Measurements from ENCODE around the gene PUDP. TPM values are rescaled to one million over a fixed set of nuclear protein-coding genes. Genes with fewer than 3 reads are reported as not detected.

PUDP gene
- total RNA-seq, 1 experiment from 2014 or later = 41.2 TPM

DNA sequence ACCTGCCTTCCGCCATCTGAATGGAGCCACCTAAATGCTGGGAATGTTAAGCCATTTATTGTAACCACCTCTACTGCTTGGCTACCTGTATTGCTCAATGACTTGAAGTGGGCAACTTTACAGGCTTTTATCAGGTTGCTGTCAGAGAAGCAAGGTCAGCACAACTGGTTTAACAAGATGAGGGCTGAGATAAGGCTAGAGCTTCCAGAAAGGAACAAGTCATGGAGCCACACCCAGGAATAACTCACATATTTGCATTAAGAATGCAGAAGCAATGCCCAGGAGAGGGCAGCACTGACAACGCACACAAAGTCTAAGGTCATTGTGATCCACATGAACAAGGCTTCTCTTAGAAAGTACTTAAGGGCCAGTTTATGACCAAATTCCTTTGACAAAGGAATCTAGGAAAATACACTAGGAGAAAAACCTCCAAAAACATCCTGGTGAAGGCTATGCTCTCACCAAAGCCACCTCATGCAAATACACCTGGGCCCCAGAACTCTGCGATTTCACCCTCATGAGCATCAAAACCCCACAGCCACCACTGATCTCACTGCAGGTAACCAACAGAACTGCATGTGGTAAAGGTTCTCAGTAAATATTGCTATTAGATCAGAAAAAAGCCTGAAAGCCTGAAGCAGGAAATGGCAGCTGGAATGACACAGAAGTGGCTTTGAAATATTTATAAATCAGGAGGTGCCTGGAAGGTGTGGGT lies 15.5 kb downstream of the PUDP start:
- peak; percentile 80 for DNase-seq

DNA sequence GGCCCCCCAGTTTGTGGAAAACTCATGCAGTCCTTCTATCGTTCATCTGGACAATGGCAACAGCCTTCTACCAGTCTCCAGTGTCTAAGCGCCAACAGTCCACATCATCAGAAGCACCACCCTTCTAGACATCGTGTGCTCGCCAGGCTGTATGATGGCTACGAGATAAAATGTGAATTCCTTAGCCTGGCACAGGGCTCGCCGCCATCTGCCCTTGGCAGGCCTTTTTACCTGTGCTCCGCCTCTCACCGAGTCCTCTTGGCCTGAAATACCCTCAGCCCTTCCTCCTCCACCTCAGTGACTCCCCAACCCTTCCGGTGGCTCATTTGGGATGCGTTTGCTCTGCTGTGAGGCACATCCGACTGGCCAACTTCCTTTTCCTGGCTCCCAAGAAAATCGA lies 16.3 kb downstream of the PUDP start:
- Histone ChIP-seq H3K9ac (ENCODE audit: low read length) (no peak overlapping the region), H3K4me1 (ENCODE audit: low read length) (peaks cover 60% of the 10 kb centered on the region), H2AFZ (ENCODE audit: low read length) (no peak overlapping the region), H3K36me3 (ENCODE audit: insufficient read depth, low read length) (no peaks in the 10 kb centered on the region), H3K9me2 (replicated peaks; ENCODE audit: insufficient read depth, low read length) (no peaks in the 10 kb centered on the region), H3K9me3 (ENCODE audit: low read length) (no peaks in the 10 kb centered on the region), H3K4me3 (ENCODE audit: low read length) (no peak overlapping the region), H3K79me2 (ENCODE audit: low read length) (peaks cover 98% of the 10 kb centered on the region), H3K4me2 (ENCODE audit: low read depth, low read length, poor library complexity, severe bottlenecking) (no peak overlapping the region), H4K20me1 (ENCODE audit: insufficient read depth, low read depth, low read length) (no peaks in the 10 kb centered on the region), H3K27ac (ENCODE audit: low read length) (no peak overlapping the region), H3K27me3 (ENCODE audit: low read length) (no peaks in the 10 kb centered on the region)
- DNase-seq = no peak

More for the DNA sequence above, 15.5 kb downstream of the PUDP start:
- Histone ChIP-seq H3K27me3 (ENCODE audit: low read length) (no peaks in the 10 kb centered on the region), H3K4me1 (ENCODE audit: low read length) (peaks cover 54% of the 10 kb centered on the region), H3K36me3 (ENCODE audit: insufficient read depth, low read length) (no peaks in the 10 kb centered on the region), H3K27ac (ENCODE audit: low read length) (peak overlapping the region; percentile 81), H2AFZ (ENCODE audit: low read length) (no peak overlapping the region), H3K9me3 (ENCODE audit: low read length) (no peaks in the 10 kb centered on the region), H3K4me3 (ENCODE audit: low read length) (no peak overlapping the region), H4K20me1 (ENCODE audit: insufficient read depth, low read depth, low read length) (no peaks in the 10 kb centered on the region), H3K9ac (ENCODE audit: low read length) (peak overlapping the region; percentile 54), H3K9me2 (replicated peaks; ENCODE audit: insufficient read depth, low read length) (no peaks in the 10 kb centered on the region), H3K79me2 (ENCODE audit: low read length) (peaks cover 94% of the 10 kb centered on the region), H3K4me2 (ENCODE audit: low read depth, low read length, poor library complexity, severe bottlenecking) (peak overlapping the region; percentile 51)

DNA sequence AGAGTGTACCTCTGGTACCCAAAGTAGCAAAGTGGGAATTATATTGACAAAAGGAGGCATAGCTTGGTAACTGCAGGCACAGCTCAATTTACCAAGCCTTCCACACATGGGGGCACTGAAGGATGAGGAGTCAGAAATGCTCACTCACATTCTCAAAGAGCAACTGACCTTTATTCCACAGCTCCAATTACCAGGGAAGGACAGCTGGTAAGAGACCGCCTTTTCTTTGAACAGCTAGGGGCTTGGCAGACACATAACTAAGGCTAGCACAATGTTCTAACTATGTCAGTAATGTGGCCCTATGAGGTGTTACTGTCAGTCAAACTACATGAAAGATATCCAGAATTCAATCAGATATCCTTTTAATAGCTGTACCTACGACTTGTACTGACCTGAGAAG lies 20.9 kb downstream of the PUDP start:
- Histone ChIP-seq H3K4me3 (ENCODE audit: low read length) (no peak overlapping the region), H3K9ac (ENCODE audit: low read length) (no peak overlapping the region), H3K27ac (ENCODE audit: low read length) (peak overlapping the region; percentile 54), H3K9me3 (ENCODE audit: low read length) (no peaks in the 10 kb centered on the region), H3K4me2 (ENCODE audit: low read depth, low read length, poor library complexity, severe bottlenecking) (no peak overlapping the region), H2AFZ (ENCODE audit: low read length) (no peak overlapping the region), H3K79me2 (ENCODE audit: low read length) (peaks cover 95% of the 10 kb centered on the region), H3K36me3 (ENCODE audit: insufficient read depth, low read length) (peaks cover 8% of the 10 kb centered on the region; the same call in 1 of the 2 replicates), H4K20me1 (ENCODE audit: insufficient read depth, low read depth, low read length) (no peaks in the 10 kb centered on the region), H3K9me2 (replicated peaks; ENCODE audit: insufficient read depth, low read length) (no peaks in the 10 kb centered on the region), H3K4me1 (ENCODE audit: low read length) (peaks cover 38% of the 10 kb centered on the region), H3K27me3 (ENCODE audit: low read length) (no peaks in the 10 kb centered on the region)
- no peak for DNase-seq

DNA sequence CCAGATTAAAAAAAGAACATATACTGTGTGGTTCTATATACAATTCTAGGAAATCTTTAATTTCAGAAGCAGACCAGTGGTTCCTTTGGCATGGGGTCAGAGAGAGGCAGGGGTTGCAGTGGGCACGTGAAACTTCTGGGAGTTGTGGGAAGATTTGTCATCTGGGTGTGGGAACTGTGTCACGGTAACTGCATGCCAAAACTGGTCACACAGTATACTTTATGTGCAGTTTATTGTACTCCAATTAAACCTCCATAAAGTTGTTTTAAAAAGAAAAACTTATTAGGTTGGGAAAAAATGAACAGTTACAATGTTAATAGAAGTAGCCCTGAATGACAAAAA lies 27.1 kb downstream of the PUDP start:
- H3K79me2 ChIP-seq (ENCODE audit: low read length) = peaks cover 96% of the 10 kb centered on the region
- H3K27ac ChIP-seq (ENCODE audit: low read length) = peak overlapping the region; percentile 100
- H2AFZ ChIP-seq (ENCODE audit: low read length) = no peak overlapping the region
- peak overlapping the region; percentile 20; the same call in 1 of the 2 replicates for H3K9ac ChIP-seq (ENCODE audit: low read length)
- peak overlapping the region; percentile 1 for H3K4me2 ChIP-seq (ENCODE audit: low read depth, low read length, poor library complexity, severe bottlenecking)
- no peak overlapping the region for H3K4me3 ChIP-seq (ENCODE audit: low read length)
- no peak for DNase-seq
- H3K36me3 ChIP-seq (ENCODE audit: insufficient read depth, low read length) = peaks cover 15% of the 10 kb centered on the region; the same call in 1 of the 2 replicates
- no peaks in the 10 kb centered on the region for H4K20me1 ChIP-seq (ENCODE audit: insufficient read depth, low read depth, low read length)
- H3K4me1 ChIP-seq (ENCODE audit: low read length) = peaks cover 86% of the 10 kb centered on the region
- H3K27me3 ChIP-seq (ENCODE audit: low read length) = no peaks in the 10 kb centered on the region
- H3K9me2 ChIP-seq (replicated peaks; ENCODE audit: insufficient read depth, low read length) = no peaks in the 10 kb centered on the region
- no peaks in the 10 kb centered on the region for H3K9me3 ChIP-seq (ENCODE audit: low read length)

DNA sequence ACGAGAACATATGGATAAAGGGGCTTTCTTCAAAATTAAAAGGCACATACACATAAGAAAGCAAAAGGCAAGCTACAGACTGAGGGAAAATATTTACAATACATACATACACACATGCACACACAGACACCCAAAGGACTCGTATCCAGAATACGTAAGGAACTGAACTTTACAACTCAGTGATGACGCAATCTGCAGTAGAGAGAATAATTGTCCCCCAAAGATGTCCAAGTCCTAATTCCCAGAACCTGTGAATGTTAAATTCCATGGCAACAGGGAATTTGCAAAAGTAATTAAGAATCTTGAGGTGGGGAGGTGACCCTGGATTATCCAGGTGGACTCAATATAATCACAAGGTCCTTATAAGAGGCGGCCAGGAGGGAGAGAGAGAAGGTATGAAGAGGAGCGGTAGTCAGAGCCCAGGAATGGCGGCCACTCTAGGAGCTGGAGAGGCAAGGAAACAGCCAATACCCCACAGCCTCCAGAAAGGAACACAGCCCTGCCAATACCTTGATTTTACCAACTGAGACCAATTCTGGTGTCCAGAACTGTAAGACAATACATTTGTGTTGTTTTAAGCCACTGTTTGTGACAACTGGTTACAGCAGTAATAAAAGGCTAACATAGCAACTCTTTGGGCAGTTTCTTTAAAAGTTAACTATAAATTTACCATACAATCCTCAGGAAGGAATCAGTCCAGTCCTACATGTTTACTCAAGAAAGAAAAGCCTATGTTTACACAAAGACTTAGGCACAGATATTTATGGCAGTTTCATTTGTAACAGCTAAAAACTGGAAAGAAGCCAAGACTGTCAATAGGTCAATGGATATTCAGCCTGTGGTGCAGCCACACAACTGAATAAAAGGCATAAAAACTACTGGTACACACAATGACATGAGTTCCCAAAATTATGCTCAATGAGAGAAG lies 27.7 kb downstream of the PUDP start:
- Histone ChIP-seq H3K4me2 (ENCODE audit: low read depth, low read length, poor library complexity, severe bottlenecking) (peak overlapping the region; percentile 61), H3K4me1 (ENCODE audit: low read length) (peaks cover 93% of the 10 kb centered on the region), H3K27ac (ENCODE audit: low read length) (peak overlapping the region; percentile 100), H4K20me1 (ENCODE audit: insufficient read depth, low read depth, low read length) (no peaks in the 10 kb centered on the region), H3K4me3 (ENCODE audit: low read length) (no peak overlapping the region), H3K9me2 (replicated peaks; ENCODE audit: insufficient read depth, low read length) (no peaks in the 10 kb centered on the region), H3K79me2 (ENCODE audit: low read length) (peaks cover 94% of the 10 kb centered on the region), H3K9ac (ENCODE audit: low read length) (peak overlapping the region; percentile 55), H2AFZ (ENCODE audit: low read length) (no peak overlapping the region), H3K27me3 (ENCODE audit: low read length) (no peaks in the 10 kb centered on the region), H3K36me3 (ENCODE audit: insufficient read depth, low read length) (peaks cover 12% of the 10 kb centered on the region; the same call in 1 of the 2 replicates), H3K9me3 (ENCODE audit: low read length) (no peaks in the 10 kb centered on the region)
- DNase-seq = no peak

DNA sequence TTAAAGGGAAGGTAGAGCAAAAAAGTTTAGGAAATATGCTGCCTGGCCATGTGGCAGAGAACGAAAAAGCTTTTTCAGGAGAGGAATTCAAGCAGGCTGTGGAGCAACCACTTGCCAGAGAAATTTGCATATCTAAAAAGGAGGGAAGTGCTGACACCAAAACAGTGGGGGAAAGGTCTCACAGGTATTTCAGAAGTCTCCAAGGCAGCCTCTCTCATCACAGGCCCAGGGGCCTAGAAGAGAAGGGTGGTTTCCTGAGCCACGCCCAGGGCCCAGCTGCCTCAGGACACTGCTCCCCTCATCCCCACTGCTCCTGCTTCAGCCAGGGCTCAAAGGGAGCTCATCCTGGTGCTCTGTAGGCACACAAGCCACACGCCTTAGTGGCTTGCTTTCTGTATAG lies 30.4 kb downstream of the PUDP start:
- Histone ChIP-seq H4K20me1 (ENCODE audit: insufficient read depth, low read depth, low read length) (no peaks in the 10 kb centered on the region), H3K4me3 (ENCODE audit: low read length) (peak overlapping the region; percentile 25; the same call in 1 of the 2 replicates), H3K9me3 (ENCODE audit: low read length) (no peaks in the 10 kb centered on the region), H3K36me3 (ENCODE audit: insufficient read depth, low read length) (peaks cover 11% of the 10 kb centered on the region; the same call in 1 of the 2 replicates), H3K4me2 (ENCODE audit: low read depth, low read length, poor library complexity, severe bottlenecking) (peak overlapping the region; percentile 61), H3K79me2 (ENCODE audit: low read length) (peaks cover 88% of the 10 kb centered on the region), H3K9me2 (replicated peaks; ENCODE audit: insufficient read depth, low read length) (no peaks in the 10 kb centered on the region), H3K4me1 (ENCODE audit: low read length) (peaks cover 100% of the 10 kb centered on the region), H2AFZ (ENCODE audit: low read length) (no peak overlapping the region), H3K27me3 (ENCODE audit: low read length) (no peaks in the 10 kb centered on the region), H3K27ac (ENCODE audit: low read length) (peak overlapping the region; percentile 100), H3K9ac (ENCODE audit: low read length) (peak overlapping the region; percentile 55)
- DNase-seq = peak; percentile 83

DNA sequence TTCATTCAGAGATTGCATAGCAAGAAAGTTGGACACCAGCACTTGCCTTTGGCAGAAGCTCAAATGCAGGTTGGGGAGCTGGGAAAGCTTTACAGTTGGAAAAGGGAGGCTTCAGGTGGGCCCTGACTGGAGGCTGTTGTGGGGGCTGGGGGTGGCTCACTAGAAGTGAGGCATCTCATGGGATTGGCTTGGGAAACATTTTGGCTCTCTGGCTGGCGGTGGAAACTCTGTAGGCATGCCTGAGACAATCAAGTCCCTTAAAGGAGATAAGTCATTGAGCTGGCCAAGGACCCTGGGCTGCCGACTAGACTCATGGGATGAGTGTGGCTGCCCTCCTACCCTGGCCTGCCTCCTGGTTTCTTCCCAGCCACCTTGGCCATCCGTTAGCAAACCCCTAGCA lies 31.9 kb downstream of the PUDP start:
- DNase-seq = no peak
- H3K36me3 ChIP-seq (ENCODE audit: insufficient read depth, low read length) = peaks cover 11% of the 10 kb centered on the region; the same call in 1 of the 2 replicates
- H2AFZ ChIP-seq (ENCODE audit: low read length) = no peak overlapping the region
- no peaks in the 10 kb centered on the region for H3K9me3 ChIP-seq (ENCODE audit: low read length)
- H4K20me1 ChIP-seq (ENCODE audit: insufficient read depth, low read depth, low read length) = no peaks in the 10 kb centered on the region
- H3K4me1 ChIP-seq (ENCODE audit: low read length) = peaks cover 100% of the 10 kb centered on the region
- peak overlapping the region; percentile 17; the same call in 1 of the 2 replicates for H3K9ac ChIP-seq (ENCODE audit: low read length)
- H3K27me3 ChIP-seq (ENCODE audit: low read length) = no peaks in the 10 kb centered on the region
- no peaks in the 10 kb centered on the region for H3K9me2 ChIP-seq (replicated peaks; ENCODE audit: insufficient read depth, low read length)
- no peak overlapping the region for H3K4me2 ChIP-seq (ENCODE audit: low read depth, low read length, poor library complexity, severe bottlenecking)
- peaks cover 73% of the 10 kb centered on the region for H3K79me2 ChIP-seq (ENCODE audit: low read length)
- no peak overlapping the region for H3K4me3 ChIP-seq (ENCODE audit: low read length)
- H3K27ac ChIP-seq (ENCODE audit: low read length) = peak overlapping the region; percentile 100

DNA sequence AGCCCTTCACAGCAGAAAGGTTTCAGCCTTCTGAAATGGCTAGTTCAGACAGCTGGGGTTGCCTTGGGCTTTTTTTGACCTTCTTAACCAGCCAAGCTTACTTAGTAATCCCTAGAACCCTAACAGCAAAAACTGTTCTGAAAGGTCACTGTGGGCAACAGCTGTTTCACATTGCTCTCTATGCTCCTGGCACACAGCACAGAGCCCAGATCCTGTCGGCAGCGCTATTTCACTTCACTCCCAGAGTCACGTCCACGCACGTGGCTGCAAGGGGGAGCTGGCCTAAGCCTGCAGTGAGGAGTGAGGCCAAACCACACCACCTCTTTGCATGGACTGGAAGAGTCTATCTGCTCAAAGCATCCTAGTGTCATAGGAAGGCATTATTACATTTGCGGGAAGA lies 32.4 kb downstream of the PUDP start:
- DNase-seq = no peak
- Histone ChIP-seq H3K27ac (ENCODE audit: low read length) (peak overlapping the region; percentile 100), H3K36me3 (ENCODE audit: insufficient read depth, low read length) (peaks cover 11% of the 10 kb centered on the region; the same call in 1 of the 2 replicates), H3K9me3 (ENCODE audit: low read length) (no peaks in the 10 kb centered on the region), H2AFZ (ENCODE audit: low read length) (no peak overlapping the region), H3K4me1 (ENCODE audit: low read length) (peaks cover 98% of the 10 kb centered on the region), H4K20me1 (ENCODE audit: insufficient read depth, low read depth, low read length) (no peaks in the 10 kb centered on the region), H3K27me3 (ENCODE audit: low read length) (no peaks in the 10 kb centered on the region), H3K4me3 (ENCODE audit: low read length) (no peak overlapping the region), H3K9me2 (replicated peaks; ENCODE audit: insufficient read depth, low read length) (no peaks in the 10 kb centered on the region), H3K79me2 (ENCODE audit: low read length) (peaks cover 67% of the 10 kb centered on the region), H3K4me2 (ENCODE audit: low read depth, low read length, poor library complexity, severe bottlenecking) (peak overlapping the region; percentile 39), H3K9ac (ENCODE audit: low read length) (peak overlapping the region; percentile 28)

Measured in Karpas-422 (cell line).